SIG-M5 treated with dmso at 0.1 percent for 504 hours (cell line): Measurements from ENCODE around the gene SAMMSON.
A peak's percentile ranks its signal among the peaks of the same experiment; 100 is the strongest.

ENCODE experiments used
- DNase-seq: peaks from one replicate; lab custom pipeline; 2025; ENCODE audit not compliant: unreplicated experiment; lab: John Stamatoyannopoulos, UW

Gene SAMMSON

DNA sequence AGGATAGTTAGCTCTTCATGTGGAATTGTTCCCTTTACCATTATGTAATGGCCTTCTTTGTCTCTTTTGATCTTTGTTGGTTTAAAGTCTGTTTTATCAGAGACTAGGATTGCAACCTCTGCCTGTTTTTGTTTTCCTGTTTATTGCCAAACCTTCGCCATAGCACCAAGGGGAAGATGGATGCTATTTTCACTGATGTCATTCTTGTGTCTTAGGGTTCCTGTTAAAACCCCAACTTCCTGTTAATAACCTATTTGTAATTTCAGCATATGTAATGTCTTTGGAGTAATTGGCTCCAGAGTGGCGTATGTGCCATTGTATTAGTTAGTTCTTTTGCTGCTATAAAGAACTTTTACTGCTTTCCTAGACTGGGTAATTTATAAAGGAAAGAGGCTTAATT, 10.8 kb downstream of the SAMMSON start:
- no peak for DNase-seq

DNA sequence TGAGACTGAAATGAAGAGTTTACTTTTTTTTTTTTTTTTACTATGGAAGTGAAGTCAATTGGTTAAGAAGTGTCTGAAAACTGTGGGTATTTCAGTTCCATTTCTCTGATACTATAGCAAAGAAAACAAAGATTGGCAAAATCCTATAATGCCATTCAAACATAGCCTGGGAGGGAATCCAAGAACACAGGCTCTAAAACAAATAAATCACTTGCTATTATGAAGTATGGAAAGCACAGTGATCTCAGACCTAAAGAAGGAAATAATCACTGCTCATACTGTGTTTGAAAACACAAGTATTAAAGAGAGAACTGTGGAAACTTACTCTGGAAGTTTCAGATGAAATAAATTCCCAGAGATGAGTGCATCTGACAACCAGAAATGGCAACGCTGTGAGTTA, 12.0 kb downstream of the SAMMSON start:
- no peak for DNase-seq

- DNase-seq: no peak
Observed at GRCh38 chr3:70020906-70021660, 21.6 kb downstream of the SAMMSON start.

DNA sequence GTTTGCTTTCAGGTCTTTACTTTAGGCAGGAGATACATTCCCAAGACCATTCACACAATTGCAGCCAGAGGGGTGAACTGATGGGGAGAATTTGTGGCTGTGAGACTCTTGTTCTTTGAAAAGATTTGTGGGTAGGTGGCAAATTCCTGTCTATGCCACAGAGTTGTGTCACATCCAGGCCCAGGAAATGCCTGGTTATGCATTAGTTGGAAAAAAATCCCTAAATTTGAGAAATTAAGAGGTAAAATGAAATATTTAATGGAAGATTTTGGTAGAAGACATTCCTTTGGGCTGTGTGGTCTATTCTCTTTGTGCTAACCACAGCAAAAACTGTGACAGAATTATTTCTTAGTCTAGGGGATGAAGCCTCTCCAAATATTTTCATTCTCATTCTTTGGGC, 28.8 kb downstream of the SAMMSON start:
- DNase-seq: no peak

DNA sequence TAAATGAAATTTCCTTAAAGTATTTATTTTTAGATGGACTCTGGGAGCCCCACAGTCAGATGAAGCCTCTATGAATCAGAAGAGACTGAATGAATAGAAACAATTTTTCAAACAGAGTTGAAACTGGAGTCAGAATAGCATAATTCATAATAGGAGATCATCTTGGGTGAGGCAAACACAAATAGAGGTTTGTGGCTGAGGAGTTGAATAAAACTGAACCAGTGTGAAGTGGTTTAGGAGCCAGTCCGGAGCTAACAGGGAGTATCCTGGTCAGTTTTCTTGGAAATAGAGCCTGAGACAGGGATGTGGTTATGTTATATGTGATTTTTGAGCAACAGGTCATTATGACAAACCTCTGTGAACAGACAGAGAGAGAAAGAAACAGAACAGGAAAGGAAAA, 39.2 kb downstream of the SAMMSON start:
- no peak for DNase-seq

GRCh38 chr3:70040386-70040785, 40.9 kb downstream of the SAMMSON start:
- no peak for DNase-seq

GRCh38 chr3:70042641-70043040, 43.1 kb downstream of the SAMMSON start:
- DNase-seq: no peak

- DNase-seq: no peak
Observed at GRCh38 chr3:70049761-70050160, 50.2 kb downstream of the SAMMSON start.

DNA sequence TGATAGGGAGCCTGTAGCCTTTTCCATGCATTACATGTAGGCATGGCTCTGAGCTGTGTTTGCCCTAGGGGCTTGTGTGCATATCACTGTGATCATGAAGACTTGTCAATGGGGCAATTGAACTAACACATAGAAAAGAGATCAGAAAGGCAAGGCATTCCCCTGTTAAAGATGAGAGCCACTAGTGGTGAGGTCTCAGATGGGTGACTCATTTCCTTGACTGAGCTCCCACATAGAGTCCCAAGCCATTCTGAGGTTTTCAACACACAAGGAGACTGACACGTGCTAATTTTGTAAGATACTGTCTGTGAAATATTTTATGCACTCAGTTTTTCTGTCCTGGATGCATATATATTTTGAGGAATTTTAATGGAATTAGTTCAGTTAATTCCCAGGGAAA, 53.8 kb downstream of the SAMMSON start:
- DNase-seq: peak; percentile 27

- DNase-seq: no peak
Observed at GRCh38 chr3:70056081-70056480, 56.5 kb downstream of the SAMMSON start.

DNA sequence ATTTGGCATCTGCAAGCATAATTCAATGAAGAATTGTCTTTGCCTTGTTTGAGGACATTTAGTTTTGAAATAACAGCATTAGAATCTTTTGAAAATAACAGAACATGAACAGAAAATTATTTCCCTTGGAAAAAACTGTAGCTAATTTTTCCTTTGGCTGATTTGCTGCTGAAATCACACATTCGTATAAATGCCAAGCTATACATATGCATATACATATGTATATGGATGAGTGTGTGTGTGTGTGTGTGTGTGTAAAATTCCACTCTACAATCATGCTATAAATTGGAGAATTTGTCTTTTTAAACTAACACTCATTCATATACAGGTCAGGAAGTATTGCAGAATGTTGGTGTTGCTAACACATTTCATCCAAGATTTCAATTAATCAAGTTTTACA, 57.9 kb downstream of the SAMMSON start:
- no peak for DNase-seq

DNA sequence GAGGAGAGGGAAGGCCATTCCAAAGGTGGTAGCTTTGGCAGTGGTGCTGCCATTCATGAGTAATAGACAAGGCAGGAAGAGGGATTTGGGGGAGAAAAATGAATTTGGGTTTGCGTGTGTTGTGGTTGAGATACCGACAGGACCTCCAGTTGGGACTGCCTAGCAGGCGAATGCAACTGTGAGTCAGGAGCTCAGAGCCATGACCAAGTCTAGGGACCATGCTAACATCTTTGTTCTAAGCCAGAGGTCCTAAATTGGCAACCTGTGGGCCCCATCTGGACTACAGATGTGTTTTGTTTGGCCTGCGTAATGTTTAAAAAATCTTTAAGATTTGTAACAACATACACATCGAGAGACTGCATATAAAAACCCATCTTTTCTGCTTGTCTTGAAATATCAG, 61.6 kb downstream of the SAMMSON start:
- DNase-seq: no peak

DNA sequence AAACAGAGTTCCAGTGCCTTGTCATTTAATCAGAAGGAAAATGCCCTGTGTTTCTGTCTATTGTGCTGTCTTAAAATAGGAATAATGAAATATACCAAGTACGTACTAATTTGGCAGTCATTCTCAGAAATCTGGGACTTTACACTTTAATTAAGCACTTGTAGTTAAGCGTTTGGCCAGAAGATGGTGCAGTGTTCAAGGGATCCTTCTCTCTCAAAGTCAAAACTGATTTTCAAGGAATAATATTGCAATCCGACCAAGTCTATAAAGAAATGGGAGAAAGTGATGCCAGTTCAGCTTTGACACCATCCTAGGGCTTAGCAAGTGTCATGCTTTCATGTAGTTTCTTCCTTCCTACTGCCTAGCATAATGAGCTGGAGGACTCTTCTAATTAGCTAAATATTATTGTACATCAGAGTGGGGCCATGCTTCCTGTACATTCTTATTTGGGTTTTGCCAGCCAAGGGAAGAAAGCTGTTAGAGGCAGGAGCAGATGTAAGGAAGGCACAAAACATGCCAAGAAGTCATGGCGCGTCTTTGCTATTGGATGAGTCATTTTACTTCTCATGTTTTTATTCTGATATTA, 64.8 kb downstream of the SAMMSON start:
- peak; percentile 23 for DNase-seq

DNA sequence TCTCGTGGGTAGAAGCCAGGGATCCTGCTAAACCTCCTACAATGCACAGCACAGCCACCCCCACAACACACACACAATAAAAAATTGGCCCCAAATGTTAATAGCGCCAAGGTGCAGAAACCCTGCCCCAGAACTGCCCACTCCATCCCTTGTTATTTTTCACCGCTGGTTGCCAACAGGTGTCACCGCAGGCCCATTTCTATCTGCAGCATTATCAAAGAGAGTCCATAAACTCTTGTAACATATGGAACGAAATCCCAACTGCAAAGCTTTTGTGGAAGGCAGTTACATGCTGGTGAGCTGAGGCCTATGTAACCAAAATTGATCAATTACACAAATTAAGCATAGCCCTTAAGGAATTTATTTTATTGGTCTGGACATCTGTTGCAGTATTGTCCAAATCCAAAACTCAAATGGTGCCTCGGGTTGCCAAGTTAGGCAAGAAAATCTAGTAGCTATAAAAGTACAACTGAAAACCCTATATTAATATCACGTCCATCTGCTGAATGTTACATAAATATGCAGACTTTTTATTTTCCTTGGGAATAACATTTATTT, 66.2 kb downstream of the SAMMSON start:
- DNase-seq: no peak

GRCh38 chr3:70067860-70068521, 68.5 kb downstream of the SAMMSON start:
- no peak for DNase-seq

DNA sequence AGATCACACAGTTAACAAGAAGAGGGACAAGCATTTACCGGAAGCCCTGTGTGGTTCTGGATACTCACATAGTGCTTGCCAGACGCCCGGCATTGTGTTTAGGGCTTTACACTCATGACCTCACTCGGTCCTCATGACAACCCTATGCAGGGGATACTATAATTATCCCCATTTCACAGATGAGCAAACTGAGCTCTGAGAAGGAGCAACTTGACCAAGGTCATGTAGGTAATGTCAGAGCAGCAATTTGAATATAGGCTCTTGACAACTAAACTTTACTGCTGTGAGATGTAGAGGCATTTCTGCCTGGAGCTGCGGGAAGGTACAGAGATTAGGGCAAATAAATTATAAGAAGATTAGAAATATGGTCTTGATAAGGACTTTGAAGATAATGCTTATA, 70.0 kb downstream of the SAMMSON start:
- no peak for DNase-seq

DNA sequence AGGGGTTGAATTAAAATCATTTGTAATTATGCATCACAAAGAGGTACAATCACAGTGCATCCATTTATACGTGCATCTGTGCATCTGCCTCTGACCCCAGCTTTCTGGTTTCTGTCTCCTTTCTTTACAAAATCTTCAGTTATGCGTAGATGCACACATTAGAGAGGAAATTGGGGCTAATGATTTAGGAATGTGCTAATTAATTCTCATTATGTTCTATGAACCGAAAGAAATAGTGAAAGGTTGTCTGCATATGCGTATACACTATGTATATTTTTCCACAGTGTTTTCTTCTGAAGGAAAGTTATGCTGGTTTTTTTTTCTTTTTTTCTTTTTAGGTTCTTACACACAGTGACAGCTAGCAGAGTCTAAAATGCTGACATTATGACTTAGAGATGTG, 71.6 kb downstream of the SAMMSON start:
- no peak for DNase-seq

- DNase-seq: no peak
Observed at GRCh38 chr3:70072180-70072579, 72.6 kb downstream of the SAMMSON start.

DNA sequence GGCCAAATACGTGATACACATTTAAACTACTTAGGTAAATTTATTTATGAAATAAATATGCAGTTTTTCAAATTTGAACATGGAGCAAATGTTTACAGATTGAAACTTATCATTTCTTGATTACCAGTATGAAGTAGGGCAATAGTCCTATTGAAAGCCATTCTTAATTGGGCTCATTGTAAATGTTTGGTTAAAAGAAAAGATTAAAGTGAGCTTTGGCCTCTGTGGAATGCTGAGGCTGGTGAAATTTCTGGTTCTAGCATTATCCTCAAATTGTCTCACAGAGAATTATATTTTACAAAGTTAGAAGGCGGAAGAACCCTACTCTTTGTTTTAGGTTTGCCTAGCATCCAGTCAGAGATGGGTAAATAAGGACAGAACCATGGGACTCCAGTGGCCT, 73.2 kb downstream of the SAMMSON start:
- DNase-seq: no peak

- DNase-seq: no peak
Observed at GRCh38 chr3:70075101-70075500, 75.6 kb downstream of the SAMMSON start.

GRCh38 chr3:70076396-70076795, 76.9 kb downstream of the SAMMSON start:
- no peak for DNase-seq

DNA sequence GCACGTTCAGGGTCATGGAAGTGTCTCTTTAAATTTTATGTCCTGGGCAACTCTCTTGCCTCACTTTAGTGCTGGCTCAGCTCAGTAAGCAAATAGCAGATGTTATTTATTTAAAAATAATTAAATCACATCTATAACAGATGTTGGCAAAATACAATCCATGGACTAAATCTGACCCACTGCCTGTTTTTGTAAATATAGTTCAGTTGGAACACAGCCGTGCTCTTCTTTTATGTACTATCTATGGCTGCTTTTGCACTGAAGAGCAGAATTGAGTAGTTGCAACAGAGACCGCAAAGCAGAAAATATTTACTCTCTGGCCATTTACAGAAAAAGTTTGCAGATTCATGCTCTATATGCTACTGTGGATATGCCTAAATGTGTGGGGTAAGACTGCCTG, 79.2 kb downstream of the SAMMSON start:
- no peak for DNase-seq
